RCC 7860 (cell line): ENCODE measurements around the gene INHBE.
A peak's percentile ranks its signal among the peaks of the same experiment; 100 is the strongest.
"Not testable (repeated sequence)": the region's sequence is repeated elsewhere in the genome, so short reads cannot be mapped to it uniquely, and the experiment has no call there.

Source experiments
- DNase-seq: peaks from one replicate; pipeline ENCODE4 v3.0.0-alpha.2; 2015; ENCODE audit warnings: low spot score
- FAIRE-seq: peaks from 2 replicates; lab custom pipeline; 2012; peaks lifted over from hg19 to GRCh38; lab: Jason Lieb, UNC

Gene INHBE

GRCh38 chr12:57454566-57455373 lies at the start of gene INHBE:
INHBE (plus strand) TSS chr12:57455307; CDS start chr12:57455537, 230 bp downstream.
- FAIRE-seq (no peak), DNase-seq (peak; percentile 47)

- FAIRE-seq = no peak
- no peak for DNase-seq
These were observed 44.6 kb upstream of the INHBE start for GRCh38 chr12:57410534-57410933.

GRCh38 chr12:57414160-57414559 lies 40.9 kb upstream of the INHBE start:
- not testable (repeated sequence) for FAIRE-seq, DNase-seq

GRCh38 chr12:57415088-57415487 lies 40.0 kb upstream of the INHBE start:
- no peak for DNase-seq
- FAIRE-seq = no peak

- DNase-seq (no peak), FAIRE-seq (no peak)
These were observed 38.8 kb upstream of the INHBE start for GRCh38 chr12:57416039-57416996.

- FAIRE-seq = no peak
These were observed 36.9 kb upstream of the INHBE start for GRCh38 chr12:57418255-57418654.

GRCh38 chr12:57419495-57419894 lies 35.6 kb upstream of the INHBE start:
- no peak for DNase-seq
- no peak for FAIRE-seq

More at GRCh38 chr12:57418255-57418654, 36.9 kb upstream of the INHBE start:
- no peak for DNase-seq

GRCh38 chr12:57420482-57420881 lies 34.6 kb upstream of the INHBE start:
- DNase-seq = no peak
- FAIRE-seq = no peak

GRCh38 chr12:57426948-57427347 lies 28.2 kb upstream of the INHBE start:
- DNase-seq, FAIRE-seq: not testable (repeated sequence)

GRCh38 chr12:57428965-57429364 lies 26.1 kb upstream of the INHBE start:
- DNase-seq (no peak), FAIRE-seq (no peak)

- DNase-seq (peak; percentile 14), FAIRE-seq (no peak)
These were observed 25.5 kb upstream of the INHBE start for GRCh38 chr12:57429473-57430111.

GRCh38 chr12:57430112-57430930 lies 24.8 kb upstream of the INHBE start:
- no peak for DNase-seq
- FAIRE-seq = no peak

- DNase-seq (peak; percentile 89), FAIRE-seq (no peak)
These were observed 24.1 kb upstream of the INHBE start, which contains the start of gene R3HDM2 for GRCh38 chr12:57430931-57431566. R3HDM2 (minus strand) TSS chr12:57431043; CDS start chr12:57310428, 120,615 bp downstream.

GRCh38 chr12:57431654-57432188 lies 23.4 kb upstream of the INHBE start:
- FAIRE-seq (no peak), DNase-seq (no peak)

- no peak for FAIRE-seq
- no peak for DNase-seq
These were observed 21.7 kb upstream of the INHBE start for GRCh38 chr12:57433370-57433769.

- FAIRE-seq (no peak), DNase-seq (no peak)
These were observed 20.4 kb upstream of the INHBE start, which contains the start of gene INHBC for GRCh38 chr12:57434517-57435223. INHBC (plus strand) TSS chr12:57434784; CDS start chr12:57434887, 103 bp downstream.

- DNase-seq = no peak
- no peak for FAIRE-seq
These were observed 19.8 kb upstream of the INHBE start for GRCh38 chr12:57435293-57435692.

GRCh38 chr12:57438400-57438799 lies 16.7 kb upstream of the INHBE start:
- DNase-seq = no peak
- no peak for FAIRE-seq
